ENCODE data around the gene NUP58. TPM values are rescaled to one million over a fixed set of nuclear protein-coding genes. Genes with fewer than 3 reads are reported as not detected.

NUP58 gene
- total RNA-seq, 1 experiment from 2014 or later, result 46.1 TPM

GRCh38 chr13:25266706-25267105 is 34.7 kb upstream of the NUP58 start:
- no peaks in the 10 kb centered on the region for H3K9me3 ChIP-seq (ENCODE audit: low read length)
- ChIA-PET CTCF (no interaction called here), POLR2A (ENCODE audit: unreplicated experiment) (no interaction called here)
- no peak overlapping the region for H3K4me2 ChIP-seq (ENCODE audit: low read length)
- TF ChIP-seq, protein P1, sequence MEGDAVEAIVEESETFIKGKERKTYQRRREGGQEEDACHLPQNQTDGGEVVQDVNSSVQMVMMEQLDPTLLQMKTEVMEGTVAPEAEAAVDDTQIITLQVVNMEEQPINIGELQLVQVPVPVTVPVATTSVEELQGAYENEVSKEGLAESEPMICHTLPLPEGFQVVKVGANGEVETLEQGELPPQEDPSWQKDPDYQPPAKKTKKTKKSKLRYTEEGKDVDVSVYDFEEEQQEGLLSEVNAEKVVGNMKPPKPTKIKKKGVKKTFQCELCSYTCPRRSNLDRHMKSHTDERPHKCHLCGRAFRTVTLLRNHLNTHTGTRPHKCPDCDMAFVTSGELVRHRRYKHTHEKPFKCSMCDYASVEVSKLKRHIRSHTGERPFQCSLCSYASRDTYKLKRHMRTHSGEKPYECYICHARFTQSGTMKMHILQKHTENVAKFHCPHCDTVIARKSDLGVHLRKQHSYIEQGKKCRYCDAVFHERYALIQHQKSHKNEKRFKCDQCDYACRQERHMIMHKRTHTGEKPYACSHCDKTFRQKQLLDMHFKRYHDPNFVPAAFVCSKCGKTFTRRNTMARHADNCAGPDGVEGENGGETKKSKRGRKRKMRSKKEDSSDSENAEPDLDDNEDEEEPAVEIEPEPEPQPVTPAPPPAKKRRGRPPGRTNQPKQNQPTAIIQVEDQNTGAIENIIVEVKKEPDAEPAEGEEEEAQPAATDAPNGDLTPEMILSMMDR (conservative IDR thresholded peaks at IDR 0.05; ENCODE audit: low read depth, low read length), result no peak
- TF ChIP-seq EZH2phosphoT487 (IDR thresholded peaks at IDR 0.05; ENCODE audit: borderline replicate concordance, low read length), result no peak
- H3K27ac ChIP-seq (ENCODE audit: low read length), result no peak overlapping the region
- H4K20me1 ChIP-seq (ENCODE audit: low read length), result no peaks in the 10 kb centered on the region
- H3K4me3 ChIP-seq (ENCODE audit: low read length), result no peak overlapping the region
- H3K27me3 ChIP-seq (ENCODE audit: low read length), result no peaks in the 10 kb centered on the region
- H3K9ac ChIP-seq (ENCODE audit: low read length), result no peak overlapping the region
- H2AFZ ChIP-seq (ENCODE audit: low read length), result no peak overlapping the region
- no peaks in the 10 kb centered on the region for H3K79me2 ChIP-seq (ENCODE audit: low read length)
- no peaks in the 10 kb centered on the region for H3K4me1 ChIP-seq (ENCODE audit: insufficient read depth, low read length)
- intact Hi-C loops (cut with micrococcal nuclease), result no loop called here
- H3F3A ChIP-seq (ENCODE audit: low read length, unreplicated experiment), result no peaks in the 10 kb centered on the region
- DNase-seq, result no peak
- ATAC-seq, result no peak
- H3K36me3 ChIP-seq (ENCODE audit: low read depth, low read length), result peaks cover 12% of the 10 kb centered on the region
- no TSS peak for BruUV-seq (replicated peaks)
- no peaks in the 10 kb centered on the region for H3K9me2 ChIP-seq (replicated peaks; ENCODE audit: low read length)

DNA sequence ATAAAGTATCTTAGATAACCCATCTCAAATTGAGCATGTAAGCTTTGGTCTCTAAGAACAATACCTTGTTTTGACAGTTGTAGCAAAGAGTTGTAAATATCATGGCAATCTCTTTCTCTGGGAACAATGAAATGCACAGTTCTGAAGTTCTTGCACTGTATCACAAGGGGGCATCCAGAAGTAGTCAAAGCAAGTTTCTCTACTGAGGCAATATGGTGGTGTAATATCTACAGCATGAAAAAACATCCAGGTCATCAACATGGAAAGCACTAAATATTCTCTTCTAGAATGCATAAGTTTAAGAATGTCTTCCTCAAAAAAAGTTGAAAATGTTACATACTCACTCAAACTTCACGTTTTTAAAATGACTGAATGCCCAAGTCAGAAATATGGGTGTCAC is 33.7 kb upstream of the NUP58 start:
- Histone ChIP-seq H4K20me1 (ENCODE audit: low read length) (no peaks in the 10 kb centered on the region), H3K9ac (ENCODE audit: low read length) (no peak overlapping the region), H3K9me3 (ENCODE audit: low read length) (no peaks in the 10 kb centered on the region), H2AFZ (ENCODE audit: low read length) (no peak overlapping the region), H3K4me2 (ENCODE audit: low read length) (no peak overlapping the region), H3K4me1 (ENCODE audit: insufficient read depth, low read length) (no peaks in the 10 kb centered on the region), H3K27me3 (ENCODE audit: low read length) (no peaks in the 10 kb centered on the region), H3K36me3 (ENCODE audit: low read depth, low read length) (peaks cover 13% of the 10 kb centered on the region), H3K79me2 (ENCODE audit: low read length) (no peaks in the 10 kb centered on the region), H3K4me3 (ENCODE audit: low read length) (no peak overlapping the region), H3F3A (ENCODE audit: low read length, unreplicated experiment) (no peaks in the 10 kb centered on the region), H3K9me2 (replicated peaks; ENCODE audit: low read length) (no peaks in the 10 kb centered on the region), H3K27ac (ENCODE audit: low read length) (no peak overlapping the region)
- no TSS peak for BruUV-seq (replicated peaks)
- DNase-seq (peak; percentile 18), ATAC-seq (no peak)
- intact Hi-C loops (cut with micrococcal nuclease), result no loop called here
- no peak for TF ChIP-seq EZH2phosphoT487 (IDR thresholded peaks at IDR 0.05; ENCODE audit: borderline replicate concordance, low read length)
- TF ChIP-seq, protein P1 (conservative IDR thresholded peaks at IDR 0.05; ENCODE audit: low read depth, low read length), result peak; percentile 33; the same call in 1 of the 2 replicates
- ChIA-PET POLR2A (ENCODE audit: unreplicated experiment) (no interaction called here), CTCF (no interaction called here)

DNA sequence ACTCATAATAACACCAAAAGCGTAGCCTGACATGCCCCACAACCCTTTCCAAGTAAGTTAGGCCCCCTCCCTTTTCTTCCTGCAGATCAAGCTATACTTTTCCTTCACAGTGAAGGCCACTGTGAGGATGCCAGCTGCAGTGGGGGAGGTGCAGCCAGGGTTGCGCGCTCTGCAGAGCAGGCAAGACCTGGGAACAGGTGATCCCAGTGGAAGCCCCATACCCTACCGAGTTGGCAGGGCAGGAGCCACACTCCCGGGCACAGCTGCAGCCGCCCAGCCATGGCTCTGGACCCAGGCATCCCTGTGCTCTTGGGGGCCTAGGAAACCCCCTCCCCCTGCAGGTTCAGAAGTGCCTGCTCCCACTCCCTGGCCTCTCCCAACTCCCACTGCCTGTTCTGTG is 32.9 kb upstream of the NUP58 start:
- Histone ChIP-seq H4K20me1 (ENCODE audit: low read length) (no peaks in the 10 kb centered on the region), H2AFZ (ENCODE audit: low read length) (no peak overlapping the region), H3F3A (ENCODE audit: low read length, unreplicated experiment) (no peaks in the 10 kb centered on the region), H3K9ac (ENCODE audit: low read length) (no peak overlapping the region), H3K4me3 (ENCODE audit: low read length) (no peak overlapping the region), H3K36me3 (ENCODE audit: low read depth, low read length) (peaks cover 18% of the 10 kb centered on the region), H3K27me3 (ENCODE audit: low read length) (no peaks in the 10 kb centered on the region), H3K9me2 (replicated peaks; ENCODE audit: low read length) (no peaks in the 10 kb centered on the region), H3K4me2 (ENCODE audit: low read length) (no peak overlapping the region), H3K27ac (ENCODE audit: low read length) (no peak overlapping the region), H3K79me2 (ENCODE audit: low read length) (no peaks in the 10 kb centered on the region), H3K9me3 (ENCODE audit: low read length) (no peaks in the 10 kb centered on the region), H3K4me1 (ENCODE audit: insufficient read depth, low read length) (no peaks in the 10 kb centered on the region)
- ChIA-PET CTCF (no interaction called here), POLR2A (ENCODE audit: unreplicated experiment) (no interaction called here)
- BruUV-seq (replicated peaks), result no TSS peak
- intact Hi-C loops (cut with micrococcal nuclease), result no loop called here
- TF ChIP-seq EZH2phosphoT487 (IDR thresholded peaks at IDR 0.05; ENCODE audit: borderline replicate concordance, low read length) (no peak), EZH2 (IDR thresholded peaks at IDR 0.05; ENCODE audit: low read length, unreplicated experiment) (no peak)
- TF ChIP-seq, protein P1 (conservative IDR thresholded peaks at IDR 0.05; ENCODE audit: low read depth, low read length), result no peak
- DNase-seq, result no peak
- no peak for ATAC-seq
